Hepatocyte (in vitro differentiated cells): ENCODE measurements around the gene SLC39A1. TPM values are rescaled to one million over a fixed set of nuclear protein-coding genes. Genes with fewer than 3 reads are reported as not detected.
A peak's percentile ranks its signal among the peaks of the same experiment; 100 is the strongest.

Experiments used
- DNase-seq: peaks from one replicate; pipeline ENCODE4 v3.0.0-alpha.2; 2016; ENCODE audit warnings: low spot score
- H2AFZ ChIP-seq: fragments of 200-600 bp; sonication (generic); 2 replicates; pipeline ENCODE4 v1.6.0; 2016; ENCODE audit warnings: antibody characterized with exemption, mild to moderate bottlenecking
- H3K27ac ChIP-seq: fragments of 200-600 bp; sonication (generic); 2 replicates; pipeline ENCODE4 v1.5.1; 2016; ENCODE audit warnings: mild to moderate bottlenecking
- H3K27me3 ChIP-seq: fragments of 200-600 bp; sonication (generic); 2 replicates; pipeline ENCODE4 v1.6.1; 2016
- H3K36me3 ChIP-seq: fragments of 200-600 bp; sonication (generic); replicated peaks from 2 replicates; pipeline ENCODE4 v1.5.1; 2016; ENCODE audit warnings: low read depth; ENCODE audit not compliant: insufficient read depth
- H3K4me1 ChIP-seq: fragments of 200-600 bp; sonication (generic); 2 replicates; pipeline ENCODE4 v1.5.1; 2016; ENCODE audit warnings: mild to moderate bottlenecking, moderate library complexity; ENCODE audit not compliant: insufficient read depth
- H3K4me2 ChIP-seq: fragments of 200-600 bp; sonication (generic); 2 replicates; pipeline ENCODE4 v1.6.0; 2016
- H3K4me3 ChIP-seq: fragments of 200-600 bp; sonication (generic); 2 replicates; pipeline ENCODE4 v1.5.1; 2016; ENCODE audit warnings: mild to moderate bottlenecking
- H3K79me2 ChIP-seq: fragments of 200-600 bp; sonication (generic); 2 replicates; pipeline ENCODE4 v1.6.0; 2017; ENCODE audit warnings: mild to moderate bottlenecking
- H3K9me2 ChIP-seq: fragments of 200-600 bp; sonication (generic); replicated peaks from 2 replicates; pipeline ENCODE4 v1.6.0; 2017; ENCODE audit warnings: mild to moderate bottlenecking; ENCODE audit not compliant: insufficient read depth
- H3K9me3 ChIP-seq: fragments of 200-600 bp; sonication (generic); 2 replicates; pipeline ENCODE4 v1.5.1; 2016; ENCODE audit warnings: low read depth, mild to moderate bottlenecking
- H4K20me1 ChIP-seq: fragments of 200-600 bp; sonication (generic); 2 replicates; pipeline ENCODE4 v1.6.0; 2016; ENCODE audit warnings: mild to moderate bottlenecking; ENCODE audit not compliant: insufficient read depth, poor library complexity, severe bottlenecking
- EZH2 ChIP-seq: fragments of 200-600 bp; sonication (generic); IDR thresholded peaks from 2 replicates; pipeline ENCODE4 v1.6.1; 2016; ENCODE audit warnings: antibody characterized with exemption, mild to moderate bottlenecking, borderline replicate concordance
- EZH2phosphoT487 ChIP-seq: fragments of 200-600 bp; sonication (generic); IDR thresholded peaks from one replicate; pipeline ENCODE4 v1.6.1; 2018; ENCODE audit warnings: antibody characterized with exemption, mild to moderate bottlenecking, low read depth, moderate library complexity; ENCODE audit not compliant: unreplicated experiment, severe bottlenecking
- WGBS: methylation state at CpG from one replicate; pipeline ENCODE4 v1.1.6; 2016; ENCODE audit warnings: low lambda C conversion rate; ENCODE audit errors: missing lambda C conversion rate; 5-methylcytosine and 5-hydroxymethylcytosine counted together
- polyA plus RNA-seq: library from polyadenylated mRNA; unstranded; fragments of >200 nt; fragmentation: Nextera tagmentation; extraction: Ambion mirVana; gene quantifications from 2 replicates; pipeline ENCODE4 v1.2.1, GENCODE V29; 2016
- total RNA-seq: library from RNA; depleted of rRNA; stranded (reverse); fragments of >200 nt; gene quantifications from 2 replicates; pipeline ENCODE4 v1.2.3, GENCODE V29; 2014
- TF ChIP-seq, protein P1 (sequence below): fragments of 200-600 bp; sonication (generic); IDR thresholded peaks from 2 replicates; pipeline ENCODE4 v1.5.1; 2016; ENCODE audit warnings: antibody characterized with exemption, mild to moderate bottlenecking; ENCODE audit not compliant: poor library complexity

Gene SLC39A1
- total and polyA plus RNA-seq, 2 experiments from 2014 or later = 158 to 163 TPM

DNA sequence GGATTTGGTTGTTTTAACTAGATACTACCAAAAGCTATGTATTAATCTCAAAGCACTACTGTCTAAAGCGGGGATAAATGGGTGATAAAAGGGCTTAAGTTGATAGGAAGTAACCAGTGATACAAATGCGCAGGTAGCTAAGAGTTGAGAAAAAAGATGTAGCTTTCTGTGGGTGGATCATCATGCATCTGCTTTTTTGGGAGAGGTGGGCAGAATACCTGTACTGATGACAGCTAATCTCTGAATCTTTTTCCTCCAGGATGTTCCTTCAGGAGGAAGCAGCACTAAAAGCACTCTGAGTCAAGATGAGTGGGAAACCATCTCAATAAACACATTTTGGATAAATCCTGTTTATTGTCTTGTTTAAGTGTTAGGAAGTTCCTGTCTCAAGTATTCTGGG lies 28.5 kb upstream of the SLC39A1 start:
- H3K4me3 ChIP-seq = peak overlapping the region; percentile 71
- no peaks in the 10 kb centered on the region for H3K9me2 ChIP-seq
- peaks cover 14% of the 10 kb centered on the region for H4K20me1 ChIP-seq
- H3K79me2 ChIP-seq = peaks cover 26% of the 10 kb centered on the region
- no peaks in the 10 kb centered on the region for H3K27me3 ChIP-seq
- peaks cover 2% of the 10 kb centered on the region for H3K36me3 ChIP-seq
- peaks cover 18% of the 10 kb centered on the region for H3K4me1 ChIP-seq
- no peaks in the 10 kb centered on the region for H3K9me3 ChIP-seq
- H2AFZ ChIP-seq = no peak overlapping the region
- WGBS = 78% methylated on average over 2 of the region's 2 CpGs
- H3K27ac ChIP-seq = peak overlapping the region; percentile 93
- H3K4me2 ChIP-seq = peak overlapping the region; percentile 86
- TF ChIP-seq EZH2 (no peak), EZH2phosphoT487 (no peak)
- TF ChIP-seq, protein P1, sequence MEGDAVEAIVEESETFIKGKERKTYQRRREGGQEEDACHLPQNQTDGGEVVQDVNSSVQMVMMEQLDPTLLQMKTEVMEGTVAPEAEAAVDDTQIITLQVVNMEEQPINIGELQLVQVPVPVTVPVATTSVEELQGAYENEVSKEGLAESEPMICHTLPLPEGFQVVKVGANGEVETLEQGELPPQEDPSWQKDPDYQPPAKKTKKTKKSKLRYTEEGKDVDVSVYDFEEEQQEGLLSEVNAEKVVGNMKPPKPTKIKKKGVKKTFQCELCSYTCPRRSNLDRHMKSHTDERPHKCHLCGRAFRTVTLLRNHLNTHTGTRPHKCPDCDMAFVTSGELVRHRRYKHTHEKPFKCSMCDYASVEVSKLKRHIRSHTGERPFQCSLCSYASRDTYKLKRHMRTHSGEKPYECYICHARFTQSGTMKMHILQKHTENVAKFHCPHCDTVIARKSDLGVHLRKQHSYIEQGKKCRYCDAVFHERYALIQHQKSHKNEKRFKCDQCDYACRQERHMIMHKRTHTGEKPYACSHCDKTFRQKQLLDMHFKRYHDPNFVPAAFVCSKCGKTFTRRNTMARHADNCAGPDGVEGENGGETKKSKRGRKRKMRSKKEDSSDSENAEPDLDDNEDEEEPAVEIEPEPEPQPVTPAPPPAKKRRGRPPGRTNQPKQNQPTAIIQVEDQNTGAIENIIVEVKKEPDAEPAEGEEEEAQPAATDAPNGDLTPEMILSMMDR = no peak
- DNase-seq = no peak

DNA sequence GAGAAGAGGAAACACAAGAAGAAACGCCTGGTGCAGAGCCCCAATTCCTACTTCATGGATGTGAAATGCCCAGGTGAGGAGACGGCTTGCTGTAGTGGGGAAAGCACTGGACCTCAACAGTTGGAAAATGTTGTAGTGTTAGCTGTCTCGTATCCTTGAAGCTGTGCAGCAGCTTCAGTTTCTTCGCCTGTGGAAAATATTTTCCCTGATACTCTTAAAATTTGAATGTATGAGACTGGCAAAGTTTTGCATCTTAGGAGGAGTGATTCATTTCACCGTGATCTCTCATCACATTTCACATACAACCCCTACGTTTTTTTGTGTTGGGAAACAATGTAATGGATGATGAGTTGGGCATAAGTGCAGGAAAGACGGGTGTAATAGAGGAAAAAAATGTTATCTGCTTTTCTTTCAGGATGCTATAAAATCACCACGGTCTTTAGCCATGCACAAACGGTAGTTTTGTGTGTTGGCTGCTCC lies 27.9 kb upstream of the SLC39A1 start:
- WGBS = 11% methylated on average over 9 of the region's 9 CpGs
- H3K79me2 ChIP-seq = peaks cover 26% of the 10 kb centered on the region

DNA sequence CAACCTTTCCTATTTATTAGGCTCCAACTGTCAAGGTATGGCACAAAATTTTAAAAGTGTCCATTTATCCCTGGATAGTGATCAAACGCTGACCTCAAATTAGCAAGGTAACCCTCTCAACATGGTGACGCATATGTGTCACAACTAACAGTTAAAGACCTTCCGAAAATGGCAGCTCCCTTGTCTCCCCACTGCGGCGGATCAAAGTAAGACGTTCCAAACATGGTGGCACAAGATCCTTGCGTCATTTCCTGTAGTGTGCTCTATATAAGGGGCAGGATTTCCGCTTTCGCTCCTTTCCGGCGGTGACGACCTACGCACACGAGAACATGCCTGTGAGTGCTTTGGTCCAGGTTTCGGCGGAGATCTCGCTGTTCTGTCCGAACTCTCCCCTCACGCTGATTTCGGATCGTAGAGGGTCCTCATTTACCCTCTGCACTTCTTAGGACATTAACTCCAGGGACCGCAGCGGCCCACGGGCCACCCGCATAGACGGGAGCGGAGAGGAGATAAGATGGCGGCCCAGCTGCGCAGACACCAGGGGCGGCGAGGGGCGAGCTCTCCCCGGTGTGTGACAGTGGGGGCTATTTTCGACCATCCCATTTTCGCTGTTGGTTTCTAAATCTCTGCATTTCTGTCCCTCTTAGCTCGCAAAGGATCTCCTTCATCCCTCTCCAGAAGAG lies 27.3 kb upstream of the SLC39A1 start, which contains the start of gene RPS27:
RPS27 (plus strand) TSS at position 295 of the 683 bp plus-strand sequence; CDS start at position 330, 35 bp downstream.
- Histone ChIP-seq H3K4me3 (peak within 1 kb of the TSS; percentile 71), H3K4me1 (peaks cover 20% of the 10 kb centered on the region), H3K27ac (peak within 1 kb of the TSS; percentile 93), H3K9me2 (no peaks in the 10 kb centered on the region), H3K36me3 (peaks cover 2% of the 10 kb centered on the region), H4K20me1 (peaks cover 14% of the 10 kb centered on the region), H2AFZ (peak within 1 kb of the TSS; percentile 85), H3K27me3 (no peaks in the 10 kb centered on the region), H3K79me2 (peaks cover 29% of the 10 kb centered on the region), H3K4me2 (peak within 1 kb of the TSS; percentile 86), H3K9me3 (no peaks in the 10 kb centered on the region)
- WGBS = under 1% methylated on average over 36 of the region's 36 CpGs
- peak; percentile 98 for DNase-seq
- TF ChIP-seq, protein P1 = no peak
- TF ChIP-seq EZH2phosphoT487 (no peak), EZH2 (no peak)

More for the DNA sequence above, 27.9 kb upstream of the SLC39A1 start:
- TF ChIP-seq EZH2phosphoT487 (no peak), EZH2 (no peak)
- TF ChIP-seq, protein P1 = no peak
- Histone ChIP-seq H3K27ac (peak overlapping the region; percentile 93), H4K20me1 (peaks cover 14% of the 10 kb centered on the region), H3K4me3 (peak overlapping the region; percentile 71), H3K4me2 (peak overlapping the region; percentile 86), H3K4me1 (peaks cover 20% of the 10 kb centered on the region), H2AFZ (no peak overlapping the region), H3K27me3 (no peaks in the 10 kb centered on the region), H3K9me3 (no peaks in the 10 kb centered on the region), H3K36me3 (peaks cover 2% of the 10 kb centered on the region), H3K9me2 (no peaks in the 10 kb centered on the region)
- DNase-seq = no peak
